OCI-LY7 (cell line): ENCODE data around the gene PTPRE. TPM values are rescaled to one million over a fixed set of nuclear protein-coding genes. Genes with fewer than 3 reads are reported as not detected.

Source experiments
- BruUV-seq: library from RNA; stranded (reverse); fragments of 400-500 nt; replicated peaks from 2 replicates; lab custom pipeline; 2021; lab: Mats Ljungman, UMichigan
- CTCF ChIA-PET: fragments of 300-600 bp; sonication (Branson Sonifier 250); formaldehyde crosslinking; loops from one replicate; lab custom pipeline; 2022; ENCODE audit warnings: antibody characterized with exemption; ENCODE audit not compliant: unreplicated experiment; lab: Charles Lee
- POLR2A ChIA-PET: fragments of 300-600 bp; sonication (Branson Sonifier 250); formaldehyde crosslinking; loops from one replicate; lab custom pipeline; 2022; ENCODE audit warnings: antibody characterized with exemption; lab: Charles Lee
- DNase-seq: peaks from one replicate; pipeline ENCODE4 v3.0.0-alpha.2; 2015; ENCODE audit warnings: low spot score
- H2AFZ ChIP-seq: fragments of 200-600 bp; sonication (generic), shearing (Covaris generic); 2 replicates; pipeline ENCODE4 v1.6.1; 2014; ENCODE audit warnings: mild to moderate bottlenecking, antibody characterized with exemption, low read length, moderate library complexity
- H3K27ac ChIP-seq: fragments of 200-600 bp; sonication (generic); 2 replicates; pipeline ENCODE4 v1.5.1; 2014; ENCODE audit warnings: mixed run types, low read depth, mild to moderate bottlenecking, moderate library complexity, low read length, inconsistent platforms; ENCODE audit not compliant: poor library complexity, severe bottlenecking
- H3K36me3 ChIP-seq: fragments of 200-600 bp; sonication (generic); 2 replicates; pipeline ENCODE4 v1.6.1; 2014; ENCODE audit warnings: mild to moderate bottlenecking, antibody characterized with exemption, low read length, moderate library complexity, mixed read lengths; ENCODE audit not compliant: insufficient read depth
- H3K4me1 ChIP-seq: fragments of 200-600 bp; sonication (generic); 2 replicates; pipeline ENCODE4 v1.5.1; 2014; ENCODE audit warnings: mild to moderate bottlenecking, low read length; ENCODE audit not compliant: insufficient read depth, poor library complexity, severe bottlenecking
- H3K4me2 ChIP-seq: fragments of 200-600 bp; sonication (generic); 2 replicates; pipeline ENCODE4 v1.6.1; 2014; ENCODE audit warnings: mild to moderate bottlenecking, low read length
- H3K4me3 ChIP-seq: fragments of 200-600 bp; sonication (generic); 2 replicates; pipeline ENCODE4 v1.5.1; 2014; ENCODE audit warnings: mild to moderate bottlenecking, low read depth, low read length; ENCODE audit not compliant: poor library complexity, severe bottlenecking
- H3K79me2 ChIP-seq: fragments of 200-600 bp; sonication (generic); 2 replicates; pipeline ENCODE4 v1.6.1; 2016; ENCODE audit warnings: low read depth, mild to moderate bottlenecking, low read length, moderate library complexity, mixed read lengths; ENCODE audit not compliant: insufficient read depth
- H3K9me2 ChIP-seq: fragments of 200-600 bp; sonication (generic); 2 replicates; pipeline ENCODE4 v1.6.1; 2016; ENCODE audit warnings: mild to moderate bottlenecking, low read length, mixed read lengths; ENCODE audit not compliant: insufficient read depth
- H3K9me3 ChIP-seq: fragments of 200-600 bp; sonication (generic); 2 replicates; pipeline ENCODE4 v1.6.1; 2014; ENCODE audit warnings: mild to moderate bottlenecking, mixed run types, low read length, mixed read lengths
- H4K20me1 ChIP-seq: fragments of 200-600 bp; sonication (generic); 2 replicates; pipeline ENCODE4 v1.6.1; 2014; ENCODE audit warnings: mild to moderate bottlenecking, antibody characterized with exemption, low read length, moderate library complexity, mixed read lengths; ENCODE audit not compliant: insufficient read depth
- EZH2phosphoT487 ChIP-seq: fragments of 200-600 bp; sonication (generic); IDR thresholded peaks from 2 replicates; pipeline ENCODE4 v1.6.1; 2018; ENCODE audit warnings: low read depth, borderline replicate concordance, mild to moderate bottlenecking, mixed run types, antibody characterized with exemption, low read length, moderate library complexity, mixed read lengths
- intact Hi-C: fragments of 100-400 bp; cut with micrococcal nuclease; formaldehyde crosslinking; loops from one replicate; pipeline ENCODE4 v1.10.0; 2022; ENCODE audit not compliant: unreplicated experiment
- total RNA-seq, 2 experiments: library from RNA; depleted of rRNA in 1 of 2; stranded (reverse); fragments of >200 nt in 1 of 2; shearing (Covaris generic) in 1 of 2; gene quantifications; 2 replicates each; pipeline ENCODE4 v1.2.3, GENCODE V29; 2014 to 2022
- TF ChIP-seq, protein P1 (sequence below): fragments of 200-600 bp; sonication (generic); conservative IDR thresholded peaks from 2 replicates; pipeline ENCODE4 v1.5.1; 2014; ENCODE audit warnings: mild to moderate bottlenecking, antibody characterized with exemption, low read length, moderate library complexity, mixed read lengths

PTPRE gene
- total RNA-seq, 2 experiments from 2014 or later: 6.8 to 8.3 TPM

- H3K4me1 ChIP-seq: peaks cover 30% of the 10 kb centered on the region
- DNase-seq: no peak
- POLR2A ChIA-PET: interaction anchor here (1.1 to 1.2 kb wide), 2 partner anchors 9 to 11 kb away, joined by 5 to 6 read pairs; no protein-coding TSS in a partner anchor
- intact Hi-C loops: no loop called here
- CTCF ChIA-PET: interaction anchor here (1.0 kb wide), 1 partner anchor 10 kb away, joined by 4 read pairs; no protein-coding TSS in a partner anchor
- no peak overlapping the region for H3K4me3 ChIP-seq
- no peaks in the 10 kb centered on the region for H3K9me2 ChIP-seq
- peak overlapping the region; percentile 26; the same call in 1 of the 2 replicates for H3K4me2 ChIP-seq
- no peak overlapping the region for H2AFZ ChIP-seq
- H3K27ac ChIP-seq: no peak overlapping the region
- TF ChIP-seq, protein P1, sequence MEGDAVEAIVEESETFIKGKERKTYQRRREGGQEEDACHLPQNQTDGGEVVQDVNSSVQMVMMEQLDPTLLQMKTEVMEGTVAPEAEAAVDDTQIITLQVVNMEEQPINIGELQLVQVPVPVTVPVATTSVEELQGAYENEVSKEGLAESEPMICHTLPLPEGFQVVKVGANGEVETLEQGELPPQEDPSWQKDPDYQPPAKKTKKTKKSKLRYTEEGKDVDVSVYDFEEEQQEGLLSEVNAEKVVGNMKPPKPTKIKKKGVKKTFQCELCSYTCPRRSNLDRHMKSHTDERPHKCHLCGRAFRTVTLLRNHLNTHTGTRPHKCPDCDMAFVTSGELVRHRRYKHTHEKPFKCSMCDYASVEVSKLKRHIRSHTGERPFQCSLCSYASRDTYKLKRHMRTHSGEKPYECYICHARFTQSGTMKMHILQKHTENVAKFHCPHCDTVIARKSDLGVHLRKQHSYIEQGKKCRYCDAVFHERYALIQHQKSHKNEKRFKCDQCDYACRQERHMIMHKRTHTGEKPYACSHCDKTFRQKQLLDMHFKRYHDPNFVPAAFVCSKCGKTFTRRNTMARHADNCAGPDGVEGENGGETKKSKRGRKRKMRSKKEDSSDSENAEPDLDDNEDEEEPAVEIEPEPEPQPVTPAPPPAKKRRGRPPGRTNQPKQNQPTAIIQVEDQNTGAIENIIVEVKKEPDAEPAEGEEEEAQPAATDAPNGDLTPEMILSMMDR: no peak
- TF ChIP-seq EZH2phosphoT487: no peak
- peaks cover 5% of the 10 kb centered on the region for H3K36me3 ChIP-seq
- no peaks in the 10 kb centered on the region for H3K9me3 ChIP-seq
- peaks cover 6% of the 10 kb centered on the region; the same call in 1 of the 2 replicates for H4K20me1 ChIP-seq
- H3K79me2 ChIP-seq: no peaks in the 10 kb centered on the region
- no TSS peak for BruUV-seq
These were observed 151.3 kb downstream of the PTPRE start for GRCh38 chr10:128058106-128058749.

DNA sequence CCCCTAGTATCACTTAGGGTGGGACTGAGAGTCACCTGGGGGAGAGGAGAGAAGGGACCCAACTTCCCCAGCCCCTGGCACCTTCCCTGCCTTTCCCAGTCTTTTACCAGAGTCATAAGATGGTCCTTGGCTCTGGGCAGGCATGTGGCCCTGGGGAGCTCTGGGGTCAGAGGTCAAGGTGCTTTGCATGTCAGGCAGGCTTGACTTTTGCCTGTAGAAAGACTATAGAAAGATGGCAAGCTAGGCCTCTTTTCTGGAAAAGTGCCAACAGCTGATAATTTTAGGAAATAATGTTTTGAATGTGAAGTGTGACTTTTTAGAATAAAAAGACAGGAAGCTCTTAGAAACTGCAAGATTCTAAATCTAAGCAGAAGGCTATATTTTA, 151.8 kb downstream of the PTPRE start:
- POLR2A ChIA-PET: interaction anchor here (1.1 to 1.2 kb wide), 2 partner anchors 10 to 11 kb away, joined by 5 to 6 read pairs; no protein-coding TSS in a partner anchor

More for the DNA sequence above, 151.8 kb downstream of the PTPRE start:
- no peaks in the 10 kb centered on the region for H3K79me2 ChIP-seq
- TF ChIP-seq EZH2phosphoT487: no peak
- TF ChIP-seq, protein P1: no peak
- no TSS peak for BruUV-seq
- no peak overlapping the region for H3K27ac ChIP-seq
- peaks cover 11% of the 10 kb centered on the region; the same call in 1 of the 2 replicates for H4K20me1 ChIP-seq
- peaks cover 35% of the 10 kb centered on the region for H3K4me1 ChIP-seq
- no peak overlapping the region for H2AFZ ChIP-seq
- intact Hi-C loops: no loop called here
- H3K4me2 ChIP-seq: peak overlapping the region; percentile 26; the same call in 1 of the 2 replicates
- no peaks in the 10 kb centered on the region for H3K9me3 ChIP-seq
- H3K4me3 ChIP-seq: no peak overlapping the region
- H3K9me2 ChIP-seq: no peaks in the 10 kb centered on the region
- peaks cover 5% of the 10 kb centered on the region for H3K36me3 ChIP-seq
- CTCF ChIA-PET: interaction anchor here (1.0 kb wide), 1 partner anchor 10 kb away, joined by 4 read pairs; no protein-coding TSS in a partner anchor
- no peak for DNase-seq
